K562 (cell line): Measurements from ENCODE around the gene XAB2. TPM values are rescaled to one million over a fixed set of nuclear protein-coding genes. Genes with fewer than 3 reads are reported as not detected.

Experiments used
- CBX3 ChIP-seq, 2 experiments: IDR thresholded peaks; 1 replicate in 1 of 2; 2 replicates in 1 of 2; pipeline ENCODE4 v1.6.1; 2012; ENCODE audit warnings: inconsistent platforms in 2 of 2, low read length in 2 of 2, borderline replicate concordance in 1 of 2, control low read depth in 1 of 2
- CHD7 ChIP-seq: fragments of 200-600 bp; sonication (generic); IDR thresholded peaks from one replicate; pipeline ENCODE4 v1.6.1; 2012; ENCODE audit warnings: mild to moderate bottlenecking, low read depth, low read length, inconsistent platforms
- CREM ChIP-seq: IDR thresholded peaks from 2 replicates; pipeline ENCODE4 v1.6.1; 2014; ENCODE audit warnings: antibody characterized with exemption, low read depth
- ELF4 ChIP-seq: fragments of 450-650 bp; formaldehyde crosslinking; IDR thresholded peaks from 2 replicates; pipeline ENCODE4 v1.4.0; 2022; ENCODE audit warnings: missing genetic modification characterization
- ETV5 ChIP-seq: sonication (generic); formaldehyde crosslinking; IDR thresholded peaks from 2 replicates; pipeline ENCODE4 v1.4.0; 2020; ENCODE audit warnings: low read depth, mild to moderate bottlenecking, missing genetic modification reagents
- MBD2 ChIP-seq: sonication (generic); IDR thresholded peaks from 2 replicates; pipeline ENCODE4 v1.6.1; 2016; ENCODE audit warnings: low read depth, borderline replicate concordance
- SMARCC2 ChIP-seq: fragments of 450-650 bp; IDR thresholded peaks from 2 replicates; pipeline ENCODE4 v1.6.1; 2017; ENCODE audit warnings: antibody characterized with exemption, moderate library complexity, mild to moderate bottlenecking, low read depth
- VEZF1 ChIP-seq: fragments of 200-800 bp; sonication (Bioruptor generic); IDR thresholded peaks from 2 replicates; pipeline ENCODE4 v1.6.1; 2017; ENCODE audit warnings: missing genetic modification characterization, missing compliant biosample characterization
- ZBTB7A ChIP-seq: IDR thresholded peaks from 2 replicates; pipeline ENCODE4 v1.6.1; 2011; ENCODE audit warnings: low read depth, mild to moderate bottlenecking, low read length, moderate library complexity, borderline replicate concordance; ENCODE audit not compliant: control insufficient read depth
- ZFX ChIP-seq: sonication (generic); formaldehyde crosslinking; IDR thresholded peaks from 2 replicates; pipeline ENCODE4 v1.8.0; 2022; ENCODE audit warnings: mild to moderate bottlenecking, missing genetic modification reagents, moderate library complexity
- ZNF263 ChIP-seq: sonication (generic); formaldehyde crosslinking; IDR thresholded peaks from 2 replicates; pipeline ENCODE4 v1.8.0; 2022; ENCODE audit warnings: mild to moderate bottlenecking, missing genetic modification reagents, borderline replicate concordance
- polyA plus RNA-seq, 8 experiments: library from polyadenylated mRNA; depleted of rRNA in 4 of 8; stranded (reverse) in 5 of 8; unstranded in 3 of 8; fragments of >200 nt; fragmentation: Nextera tagmentation in 2 of 8; fragmentation: Illumina TruSeq in 1 of 8; extraction: Ambion mirVana in 2 of 8; extraction: Trizol in 1 of 8; gene quantifications; 2 replicates each; pipeline versions ENCODE4 v1.2.1 to v1.2.3, GENCODE V29; 2011 to 2014; ENCODE audit warnings: inconsistent platforms in 1 of 8, missing spikeins in 1 of 8
- total RNA-seq, 7 experiments: library from RNA; depleted of rRNA in 6 of 7; stranded (reverse); fragments of >200 nt in 6 of 7; fragmentation: Illumina TruSeq in 2 of 7; extraction: Trizol in 2 of 7; gene quantifications; 2 replicates each; pipeline versions ENCODE4 v1.2.1 to v1.2.3, GENCODE V29; 2011 to 2021; ENCODE audit warnings: low replicate concordance in 1 of 7
- TF ChIP-seq, protein P1 (sequence below): fragments of 450-650 bp; formaldehyde crosslinking; IDR thresholded peaks from 2 replicates; pipeline ENCODE4 v1.4.0; 2022; ENCODE audit warnings: missing genetic modification characterization

The XAB2 gene
- total and polyA plus RNA-seq, 9 of the 15 experiments (the other 6 are each of a cell fraction or from before 2014, with no cell fraction given), result 0.21 to 58.3 (median 20.0) TPM

DNA sequence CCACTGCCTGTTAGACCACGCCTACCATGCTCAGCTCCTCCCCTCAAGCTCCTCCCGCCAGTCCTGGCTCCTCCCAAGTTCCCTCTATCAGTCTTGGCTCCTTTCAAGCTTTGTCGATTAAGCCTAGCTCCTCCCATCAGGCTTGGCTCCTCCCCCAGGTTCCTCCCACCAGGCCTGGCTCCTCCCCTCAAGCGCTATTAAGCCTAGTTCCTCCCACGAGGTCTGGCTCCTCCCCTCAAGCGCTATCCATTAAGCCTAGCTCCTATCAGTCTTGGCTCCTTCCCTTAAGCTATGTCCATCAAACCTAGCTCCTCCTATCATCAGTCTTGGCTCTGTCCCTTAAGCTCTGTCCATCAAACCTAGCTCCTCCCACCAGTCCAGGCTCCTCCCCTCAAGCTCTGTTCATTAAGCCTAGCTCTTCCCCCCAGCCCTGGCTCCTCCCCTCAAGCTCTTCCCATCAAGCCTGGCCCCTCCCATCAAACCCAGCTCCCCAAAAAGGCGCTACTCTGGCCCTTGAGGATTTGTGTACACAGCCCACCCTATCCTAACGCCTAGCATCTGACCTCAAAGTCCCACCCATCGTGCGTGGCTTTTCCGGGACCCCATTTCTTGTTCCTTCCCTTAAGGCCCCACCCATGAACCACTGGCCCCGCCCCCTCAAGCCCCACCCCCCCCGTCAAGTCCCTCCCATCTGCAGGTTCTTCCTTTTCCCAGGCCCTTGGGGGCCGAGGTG, 23.7 kb downstream of the XAB2 start (continued):
- TF ChIP-seq CHD7 (no peak), ELF4 (peak; percentile 36; the same call in 1 of the 2 replicates), ETV5 (CRISPR knock-in tag) (no peak), ZBTB7A (no peak), MBD2 (0 out of 2 replicates have a peak, but pooled peaks have one; percentile 10), CREM (no peak; the same call in 1 of the 2 replicates), CBX3 (IDR thresholded peaks at IDR 0.05; ENCODE audit: borderline replicate concordance in 1 of 2, low read length in 2 of 2) (no peak), ZNF263 (peak; percentile 69; the same call in 1 of the 2 replicates), SMARCC2 (no peak), VEZF1 (CRISPR knock-in tag) (peak; percentile 51; the same call in 1 of the 2 replicates), ZFX (CRISPR knock-in tag) (no peak)
- TF ChIP-seq, protein P1, sequence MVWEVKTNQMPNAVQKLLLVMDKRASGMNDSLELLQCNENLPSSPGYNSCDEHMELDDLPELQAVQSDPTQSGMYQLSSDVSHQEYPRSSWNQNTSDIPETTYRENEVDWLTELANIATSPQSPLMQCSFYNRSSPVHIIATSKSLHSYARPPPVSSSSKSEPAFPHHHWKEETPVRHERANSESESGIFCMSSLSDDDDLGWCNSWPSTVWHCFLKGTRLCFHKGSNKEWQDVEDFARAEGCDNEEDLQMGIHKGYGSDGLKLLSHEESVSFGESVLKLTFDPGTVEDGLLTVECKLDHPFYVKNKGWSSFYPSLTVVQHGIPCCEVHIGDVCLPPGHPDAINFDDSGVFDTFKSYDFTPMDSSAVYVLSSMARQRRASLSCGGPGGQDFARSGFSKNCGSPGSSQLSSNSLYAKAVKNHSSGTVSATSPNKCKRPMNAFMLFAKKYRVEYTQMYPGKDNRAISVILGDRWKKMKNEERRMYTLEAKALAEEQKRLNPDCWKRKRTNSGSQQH (CRISPR knock-in tag), result no peak
